ENCODE results near the gene CARM1.
"Not testable (repeated sequence)": the region's sequence is repeated elsewhere in the genome, so short reads cannot be mapped to it uniquely, and the experiment has no call there.

Gene CARM1

DNA sequence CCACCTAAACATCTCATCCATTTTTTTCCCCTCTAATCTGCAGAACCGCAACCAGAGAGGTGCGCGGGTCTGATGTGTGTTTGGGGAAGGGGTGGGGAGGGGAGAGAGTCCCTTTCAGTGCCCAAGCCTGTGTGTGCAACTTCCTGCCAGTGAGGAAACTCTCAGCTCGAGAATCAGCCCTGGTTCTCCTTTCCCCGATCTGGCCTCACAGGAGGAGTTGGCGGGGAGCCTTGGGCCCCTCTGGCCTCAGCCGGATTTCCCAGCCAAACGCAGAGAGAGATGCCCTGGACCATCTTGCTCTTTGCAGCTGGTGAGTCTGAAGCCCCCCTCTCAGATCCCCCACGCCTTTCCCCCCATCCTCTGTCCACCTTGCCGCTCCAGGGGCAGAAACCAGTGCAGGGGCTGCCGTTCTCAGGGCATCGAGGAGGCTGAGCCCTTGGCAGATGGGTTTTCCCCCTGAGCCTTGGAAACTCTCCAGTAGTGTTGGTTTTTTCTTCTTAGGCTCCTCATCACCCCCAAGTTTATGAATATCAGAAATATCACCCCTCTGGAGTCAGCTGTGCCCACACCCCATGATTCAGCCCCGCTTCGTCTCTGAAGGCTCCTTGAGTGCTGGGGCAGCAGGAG is 23.0 kb upstream of the CARM1 start, which contains the start of gene C19orf38:
TSS of gene C19orf38 (plus strand) at position 186 of the 627 bp plus-strand sequence. CDS start at position 280, 94 bp downstream.
- peak; percentile 82 for DNase-seq

DNA sequence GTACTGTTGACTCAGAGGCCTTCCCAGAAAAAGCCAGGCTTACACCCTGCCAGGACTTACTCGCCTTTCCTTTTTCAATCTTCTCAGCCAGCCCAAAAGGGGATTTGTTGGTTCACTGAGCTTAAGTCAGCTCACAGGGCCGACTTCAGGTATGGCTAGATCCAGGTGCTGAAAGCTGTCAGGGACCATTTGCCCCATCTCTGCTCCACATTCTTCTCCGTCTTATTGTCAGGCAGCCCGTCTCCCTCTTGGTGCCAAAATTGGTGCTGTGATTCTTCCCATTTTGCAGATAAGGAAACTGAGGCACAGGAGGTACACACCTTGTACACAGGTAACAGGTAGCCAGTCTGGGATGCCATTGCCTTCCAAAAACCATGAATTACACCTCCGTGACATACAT is 20.7 kb upstream of the CARM1 start:
- DNase-seq, result no peak

GRCh38 chr19:10852098-10852800 is 19.1 kb upstream of the CARM1 start:
- DNase-seq, result no peak

GRCh38 chr19:10852941-10853340 is 18.4 kb upstream of the CARM1 start:
- DNase-seq, result no peak

DNA sequence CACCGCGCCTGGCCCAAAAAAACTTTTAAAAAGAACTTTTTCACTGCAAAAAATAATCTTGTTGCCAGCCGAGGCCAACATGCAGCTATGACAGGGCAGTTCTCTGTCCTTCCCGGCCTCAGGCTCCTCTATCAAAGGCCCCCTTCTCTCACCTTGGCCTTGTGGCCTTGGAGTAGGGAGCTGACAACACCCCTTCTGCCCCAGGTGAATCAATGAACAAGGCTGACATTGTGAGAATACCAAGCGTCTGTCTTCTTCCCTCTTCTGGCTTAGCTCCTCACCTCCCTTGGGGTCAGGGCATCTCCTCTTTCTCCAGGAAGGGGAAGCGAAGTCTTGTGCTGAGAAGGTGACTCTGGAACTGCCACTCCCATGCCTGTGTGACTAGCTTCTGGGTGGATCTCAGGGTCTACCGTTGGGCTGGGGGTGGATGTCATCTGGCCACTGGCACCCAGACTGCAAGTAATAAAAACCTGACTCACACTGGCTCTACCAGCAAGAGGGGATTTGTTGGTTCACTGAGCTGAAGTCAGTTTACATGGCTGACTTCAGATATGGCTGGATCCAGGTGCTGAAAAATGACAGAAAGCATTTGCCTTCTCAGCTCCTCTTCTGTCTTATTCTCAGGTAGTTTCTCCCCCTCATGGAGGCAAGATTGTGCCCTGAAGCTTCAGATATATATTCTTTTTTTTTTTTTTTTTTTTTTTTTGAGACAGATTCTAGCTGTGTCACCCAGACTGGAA is 16.8 kb upstream of the CARM1 start:
- peak; percentile 63 for DNase-seq

DNA sequence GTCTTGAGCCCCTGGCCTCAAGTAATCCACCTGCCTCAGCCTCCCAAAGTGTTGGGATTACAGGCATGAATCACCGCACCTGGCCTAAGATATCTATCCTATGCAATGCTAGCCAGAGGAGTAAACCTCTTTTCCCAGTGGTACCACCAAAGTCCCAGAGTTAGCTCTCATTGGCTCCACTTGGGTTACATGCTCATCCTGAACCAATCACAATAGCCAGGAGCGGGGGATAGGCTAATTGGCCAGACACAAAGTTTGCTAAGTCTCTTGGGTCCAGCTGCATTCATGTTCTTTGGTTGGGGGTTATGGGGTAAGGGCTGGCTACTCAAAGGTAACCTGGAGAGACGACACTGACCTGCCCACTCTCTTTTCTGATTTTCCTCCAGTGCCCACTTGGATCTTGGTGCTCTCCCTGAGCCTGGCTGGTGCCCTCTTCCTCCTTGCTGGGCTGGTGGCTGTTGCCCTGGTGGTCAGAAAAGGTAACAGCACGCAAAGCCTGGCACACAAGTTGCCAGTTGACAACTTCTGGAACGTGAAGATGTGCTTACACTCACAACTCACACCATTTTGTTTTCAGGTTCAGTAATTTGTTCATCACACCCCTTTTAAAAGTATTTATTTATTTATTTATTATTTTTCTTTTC is 15.4 kb upstream of the CARM1 start:
- DNase-seq, result peak; percentile 56

DNA sequence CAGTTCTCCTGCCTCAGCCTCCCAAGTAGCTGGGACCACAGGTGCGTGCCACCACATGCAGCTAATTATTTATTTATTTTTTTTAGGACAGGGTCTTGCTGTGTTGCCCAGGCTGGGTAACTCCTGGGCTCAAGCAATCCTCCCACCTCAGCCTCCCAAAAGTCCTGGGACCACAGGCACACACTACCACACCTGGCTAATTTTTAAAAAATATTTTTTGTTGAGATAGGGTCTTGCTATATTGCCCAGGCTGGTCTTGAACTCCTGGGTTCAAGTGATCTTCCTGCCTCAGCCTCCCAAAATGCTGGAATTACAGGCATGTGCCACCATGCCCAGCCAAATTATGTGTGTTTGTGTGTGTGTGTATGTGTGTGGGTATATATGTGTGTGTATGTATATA is 14.5 kb upstream of the CARM1 start:
- DNase-seq, result not testable (repeated sequence)

- DNase-seq, result peak; percentile 32
Observed at GRCh38 chr19:10858204-10858828, 13.0 kb upstream of the CARM1 start.

GRCh38 chr19:10861103-10861651 is 10.2 kb upstream of the CARM1 start:
- peak; percentile 94 for DNase-seq

DNA sequence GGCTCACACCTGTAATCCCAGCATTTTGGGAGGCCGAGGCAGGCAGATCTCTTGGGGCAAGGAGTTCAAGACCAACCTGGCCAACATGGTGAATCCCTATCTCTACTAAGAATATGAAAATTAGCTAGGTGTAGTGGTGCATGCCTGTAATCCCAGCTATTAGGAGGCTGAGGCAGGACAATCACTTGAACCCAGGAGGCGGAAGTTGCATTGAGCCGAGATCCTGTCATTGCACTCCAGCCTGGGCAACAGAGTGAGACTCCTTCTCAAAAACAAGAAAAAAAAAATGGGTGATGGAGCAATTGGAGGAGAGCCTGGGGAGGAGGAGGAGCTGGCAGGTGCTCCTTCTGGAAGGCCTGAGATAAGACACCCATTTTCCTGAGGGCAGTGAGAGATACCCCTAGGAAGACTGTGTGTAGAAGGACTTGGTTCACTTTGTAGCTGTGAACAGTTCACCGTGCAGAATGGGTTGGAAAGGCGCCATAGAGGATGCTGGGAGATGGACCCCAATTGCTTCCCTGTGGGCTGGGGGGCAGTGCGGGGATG is 8.7 kb upstream of the CARM1 start:
- no peak for DNase-seq

DNA sequence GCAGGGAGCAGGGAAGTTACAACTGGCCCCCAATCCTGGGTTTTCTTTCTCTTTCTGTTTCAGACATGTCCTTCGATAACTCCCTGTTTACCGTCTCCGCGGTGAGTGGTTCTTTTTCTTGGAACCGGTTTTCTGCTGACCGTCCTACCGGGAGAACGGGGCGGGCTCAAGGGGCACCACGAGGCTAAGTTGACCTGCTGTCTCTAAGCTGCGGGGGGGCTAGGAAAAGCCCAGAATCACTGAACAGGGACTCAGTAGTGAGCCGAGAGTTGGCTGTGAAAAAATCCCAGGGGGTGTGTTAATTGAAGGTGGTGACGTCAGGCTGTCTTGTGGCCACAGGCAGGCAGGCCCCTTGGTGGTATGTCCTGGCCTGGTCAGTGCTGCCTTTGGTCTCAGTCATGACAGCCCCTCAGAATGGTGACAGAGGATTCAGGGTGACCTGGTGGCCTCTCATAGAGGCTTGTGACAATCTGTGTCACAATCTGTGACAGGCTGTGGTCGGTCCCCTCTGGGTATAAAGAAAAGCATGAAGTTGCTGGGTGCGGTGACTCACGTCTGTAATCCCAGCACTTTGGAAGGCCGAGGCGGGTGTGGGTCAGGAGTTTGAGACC is 8.1 kb upstream of the CARM1 start:
- DNase-seq, result peak; percentile 91

GRCh38 chr19:10864538-10864899 is 6.8 kb upstream of the CARM1 start:
- DNase-seq, result peak; percentile 72

DNA sequence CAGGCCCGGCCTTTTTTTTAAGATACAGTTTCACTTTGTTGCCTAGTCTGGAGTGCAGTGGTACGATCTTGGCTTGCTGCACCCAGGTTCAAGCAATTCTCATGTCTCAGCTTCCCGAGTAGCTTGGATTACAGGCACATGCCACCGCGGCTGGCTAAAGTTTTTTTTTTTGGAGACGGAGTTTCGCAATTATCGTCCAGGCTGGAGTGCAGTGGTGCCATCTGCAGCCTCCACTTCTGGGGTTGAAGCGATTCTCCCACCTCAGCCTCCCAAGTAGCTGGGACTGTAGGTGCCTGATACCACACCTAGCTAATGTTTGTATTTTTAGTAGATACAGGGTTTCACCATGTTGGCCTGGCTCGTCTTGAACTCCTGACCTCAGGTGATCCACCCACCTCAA is 4.9 kb upstream of the CARM1 start:
- no peak for DNase-seq

DNA sequence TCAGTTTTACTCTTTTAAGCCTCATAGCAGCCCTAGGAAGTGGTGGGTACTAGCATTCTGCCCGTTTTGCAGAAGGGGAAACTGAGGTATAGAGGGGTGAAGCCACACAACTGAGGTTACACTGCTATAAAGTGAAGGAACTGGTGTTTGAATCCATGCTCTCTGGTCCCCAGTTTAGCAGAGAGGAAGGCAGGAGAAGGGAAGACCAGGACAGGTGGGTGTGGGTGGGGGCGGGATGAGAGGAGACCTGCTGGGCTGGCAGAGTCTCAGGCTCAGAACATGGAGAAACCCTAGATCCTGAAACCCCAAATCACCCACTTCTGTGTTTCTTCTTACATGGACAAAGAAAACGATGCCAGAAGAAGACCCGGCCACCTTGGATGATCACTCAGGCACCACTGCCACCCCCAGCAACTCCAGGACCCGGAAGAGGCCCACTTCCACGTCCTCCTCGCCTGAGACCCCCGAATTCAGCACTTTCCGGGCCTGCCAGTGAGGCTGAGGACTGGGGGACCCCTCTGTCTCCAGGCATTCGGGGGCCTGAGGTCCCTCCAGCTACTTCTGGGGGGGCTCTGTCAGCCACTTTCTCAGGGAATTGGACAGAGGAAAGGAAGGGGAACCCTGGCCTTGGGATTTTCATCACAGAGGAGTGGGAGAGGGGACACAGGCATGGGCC is 2.3 kb upstream of the CARM1 start:
- no peak for DNase-seq

DNA sequence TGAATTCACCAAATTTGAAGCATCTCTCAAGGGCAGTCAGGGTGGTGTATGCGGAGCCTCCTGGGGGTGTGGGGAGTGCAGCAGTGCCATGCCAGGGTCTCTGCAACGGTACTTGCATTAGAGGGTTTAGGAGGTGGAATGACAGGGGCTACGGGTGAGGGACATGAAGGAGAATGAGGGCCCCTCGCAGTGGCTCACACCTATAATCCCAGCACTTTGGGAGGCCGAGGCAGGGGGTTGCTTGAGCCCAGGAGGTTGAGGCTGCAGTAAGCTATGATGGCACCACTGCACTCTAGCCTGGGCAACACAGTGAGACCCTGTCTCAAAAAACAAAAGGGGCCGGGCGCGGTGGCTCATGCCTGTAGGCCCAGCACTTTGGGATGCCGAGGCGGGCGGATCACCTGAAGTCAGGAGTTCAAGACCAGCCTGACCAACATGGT is 1.5 kb upstream of the CARM1 start:
- not testable (repeated sequence) for DNase-seq

GRCh38 chr19:10870501-10870954 is 825 bp upstream of the CARM1 start:
- no peak for DNase-seq

GRCh38 chr19:10871711-10872545 is 575 bp downstream of the CARM1 start:
- peak; percentile 24 for DNase-seq

GRCh38 chr19:10872546-10873107 is 1.3 kb downstream of the CARM1 start:
- DNase-seq, result no peak

DNA sequence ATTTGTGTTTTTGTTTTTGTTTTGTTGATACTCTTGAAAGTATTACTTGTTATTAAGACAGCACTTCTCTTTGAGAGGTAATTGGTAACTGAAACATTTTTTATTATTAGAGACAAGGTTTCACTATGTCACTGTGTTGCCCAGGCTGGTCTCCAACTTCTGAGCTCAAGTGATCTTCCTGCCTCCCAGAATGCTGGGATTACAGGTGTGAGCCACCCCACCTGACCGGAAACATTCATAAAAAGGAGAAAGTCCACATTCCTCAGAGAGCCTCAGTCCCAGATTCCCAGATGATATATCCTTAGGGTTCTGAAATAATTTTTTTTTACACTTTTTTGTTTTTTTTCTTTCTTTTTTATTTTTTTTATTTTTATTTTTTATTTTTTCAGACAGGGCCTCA is 2.7 kb downstream of the CARM1 start:
- no peak for DNase-seq
